Coronary artery (tissue), 2 donors: ENCODE measurements around the gene SS18L1.

Experiments used
- DNase-seq: peaks from one replicate; pipeline ENCODE4 v3.0.0-alpha.2; 2017; ENCODE audit warnings: low spot score
- H3K27ac ChIP-seq, 2 donors: fragments of 200-600 bp; sonication (generic); one replicate each; pipeline ENCODE4 v1.5.1; 2016 to 2019
- H3K4me3 ChIP-seq: fragments of 200-600 bp; sonication (generic); 2 replicates; pipeline ENCODE4 v1.5.1; 2016; ENCODE audit warnings: mild to moderate bottlenecking, moderate library complexity
- CTCF ChIP-seq: fragments of 200-600 bp; sonication (generic); IDR thresholded peaks from one replicate; pipeline ENCODE4 v1.5.1; 2019; ENCODE audit warnings: antibody characterized with exemption

SS18L1 gene

GRCh38 chr20:62120990-62121775 lies 22.4 kb upstream of the SS18L1 start:
- Histone ChIP-seq H3K4me3 (peak overlapping the region; percentile 99), H3K27ac (peak overlapping the region; percentile 99)
- TF ChIP-seq CTCF, result no peak
- DNase-seq, result no peak

- peak within 1 kb of the TSS; percentile 99 for H3K4me3 ChIP-seq
- TF ChIP-seq CTCF, result no peak
- H3K27ac ChIP-seq, result peak within 1 kb of the TSS; percentile 99
- DNase-seq, result peak; percentile 98
These were observed 21.6 kb upstream of the SS18L1 start, which contains the start of gene LSM14B for GRCh38 chr20:62121776-62122653. Gene LSM14B, plus strand, starts transcription at chr20:62122475. Its CDS starts 192 bp downstream, at chr20:62122667.

GRCh38 chr20:62122654-62123449 lies 20.7 kb upstream of the SS18L1 start:
- DNase-seq, result no peak
- peak overlapping the region; percentile 99 for H3K4me3 ChIP-seq
- H3K27ac ChIP-seq, result peak overlapping the region; percentile 84 to 99
- TF ChIP-seq CTCF, result no peak

GRCh38 chr20:62123450-62124118 lies 20.0 kb upstream of the SS18L1 start:
- Histone ChIP-seq H3K4me3 (peak overlapping the region; percentile 99), H3K27ac (peak overlapping the region; percentile 84 to 99)
- no peak for TF ChIP-seq CTCF
- no peak for DNase-seq

GRCh38 chr20:62126141-62126540 lies 17.4 kb upstream of the SS18L1 start:
- no peak for DNase-seq
- no peak overlapping the region for H3K27ac ChIP-seq
- H3K4me3 ChIP-seq, result no peak overlapping the region
- TF ChIP-seq CTCF, result no peak

- no peak for TF ChIP-seq CTCF
- H3K4me3 ChIP-seq, result no peak overlapping the region
- H3K27ac ChIP-seq, result no peak overlapping the region
- DNase-seq, result no peak
These were observed 15.8 kb upstream of the SS18L1 start for GRCh38 chr20:62127799-62128198.
